ENCODE measurements around the gene RESP18.

DNA sequence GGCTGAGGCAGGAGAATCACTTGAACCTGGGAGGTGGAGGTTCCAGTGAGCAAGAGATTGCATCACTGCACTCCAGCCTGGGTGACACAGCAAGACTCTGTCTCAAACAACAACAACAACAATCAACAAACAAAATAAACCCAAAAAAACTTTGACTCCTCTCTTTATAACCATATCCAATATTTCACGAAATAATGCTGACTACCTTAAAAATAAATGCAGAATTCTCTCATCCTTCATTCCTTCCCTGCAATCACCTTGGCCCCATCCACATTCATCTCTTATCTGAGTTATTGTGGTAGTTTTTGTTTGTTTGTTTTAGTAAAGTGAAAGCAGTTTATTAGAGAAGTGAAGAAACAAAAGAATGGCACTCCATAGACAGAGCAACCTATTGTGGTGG, 26.5 kb downstream of the RESP18 start:
- TF ChIP-seq, protein P1, sequence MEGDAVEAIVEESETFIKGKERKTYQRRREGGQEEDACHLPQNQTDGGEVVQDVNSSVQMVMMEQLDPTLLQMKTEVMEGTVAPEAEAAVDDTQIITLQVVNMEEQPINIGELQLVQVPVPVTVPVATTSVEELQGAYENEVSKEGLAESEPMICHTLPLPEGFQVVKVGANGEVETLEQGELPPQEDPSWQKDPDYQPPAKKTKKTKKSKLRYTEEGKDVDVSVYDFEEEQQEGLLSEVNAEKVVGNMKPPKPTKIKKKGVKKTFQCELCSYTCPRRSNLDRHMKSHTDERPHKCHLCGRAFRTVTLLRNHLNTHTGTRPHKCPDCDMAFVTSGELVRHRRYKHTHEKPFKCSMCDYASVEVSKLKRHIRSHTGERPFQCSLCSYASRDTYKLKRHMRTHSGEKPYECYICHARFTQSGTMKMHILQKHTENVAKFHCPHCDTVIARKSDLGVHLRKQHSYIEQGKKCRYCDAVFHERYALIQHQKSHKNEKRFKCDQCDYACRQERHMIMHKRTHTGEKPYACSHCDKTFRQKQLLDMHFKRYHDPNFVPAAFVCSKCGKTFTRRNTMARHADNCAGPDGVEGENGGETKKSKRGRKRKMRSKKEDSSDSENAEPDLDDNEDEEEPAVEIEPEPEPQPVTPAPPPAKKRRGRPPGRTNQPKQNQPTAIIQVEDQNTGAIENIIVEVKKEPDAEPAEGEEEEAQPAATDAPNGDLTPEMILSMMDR (IDR thresholded peaks at IDR 0.05; ENCODE audit: low read length), result no peak
- TF ChIP-seq EZH2phosphoT487 (IDR thresholded peaks at IDR 0.05; ENCODE audit: low read length), result no peak

Data from MM.1S (cell line).